ENCODE measurements around the gene TCF25. TPM values are rescaled to one million over a fixed set of nuclear protein-coding genes. Genes with fewer than 3 reads are reported as not detected.
A peak's percentile ranks its signal among the peaks of the same experiment; 100 is the strongest.

The TCF25 gene
- polyA plus RNA-seq, 3 donors, result 138 to 168 (median 157) TPM

- no peak for DNase-seq
Observed at GRCh38 chr16:89841275-89841674, 32.1 kb upstream of the TCF25 start.

- peak; percentile 69 for DNase-seq
Observed at GRCh38 chr16:89842471-89843408, 30.7 kb upstream of the TCF25 start.

GRCh38 chr16:89843409-89844350, 29.7 kb upstream of the TCF25 start:
- no peak for DNase-seq

DNA sequence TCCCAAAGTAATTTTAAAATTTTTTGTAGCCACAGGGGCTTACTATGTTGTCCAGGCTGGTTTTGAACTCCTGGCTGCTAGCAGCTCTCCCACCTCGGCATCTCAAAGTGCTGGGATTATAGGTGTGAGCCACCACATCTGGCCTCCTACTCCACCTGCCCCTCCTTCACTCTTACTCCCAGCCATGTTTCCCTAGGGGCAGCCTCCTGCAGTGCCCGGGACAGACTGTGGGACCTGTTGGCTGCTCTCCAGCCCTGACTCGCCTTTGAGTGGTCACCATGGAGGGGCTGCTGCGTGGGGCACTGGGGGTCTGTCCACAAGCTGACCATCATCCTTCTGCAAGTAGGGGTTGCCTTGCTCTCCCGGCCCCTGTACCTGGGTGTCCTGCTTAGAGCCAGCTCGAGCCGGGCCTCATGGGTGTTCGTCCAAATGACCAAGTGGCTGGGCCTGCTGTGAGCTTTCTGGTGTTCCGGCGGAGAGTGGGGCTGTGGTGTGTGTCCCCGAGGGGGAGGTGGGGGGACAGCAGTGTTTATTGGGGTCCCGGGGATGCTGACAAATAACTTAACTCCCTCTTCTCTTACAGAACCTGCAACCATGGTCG, 28.6 kb upstream of the TCF25 start:
- no peak for DNase-seq

DNA sequence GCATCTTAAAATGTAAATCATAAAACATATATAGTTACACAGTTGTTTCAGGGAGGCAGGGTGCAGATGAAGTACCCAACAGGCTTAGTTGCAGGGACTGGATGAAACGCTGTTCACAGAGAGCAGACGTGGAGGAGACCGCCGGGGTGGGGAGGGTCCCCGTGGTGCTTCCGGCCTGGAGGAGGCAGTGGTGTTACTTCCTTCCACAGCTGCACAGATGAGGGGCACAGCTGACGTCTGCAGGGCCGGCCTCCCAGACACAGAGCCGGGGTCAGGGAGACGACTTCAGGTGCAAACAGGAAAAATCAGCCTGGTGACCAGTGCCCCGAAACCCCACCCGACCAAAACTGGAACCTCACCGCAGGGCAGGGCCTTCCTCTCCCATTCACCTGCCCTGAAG, 28.0 kb upstream of the TCF25 start:
- DNase-seq, result no peak

GRCh38 chr16:89847051-89847939, 26.1 kb upstream of the TCF25 start:
- DNase-seq, result no peak

DNA sequence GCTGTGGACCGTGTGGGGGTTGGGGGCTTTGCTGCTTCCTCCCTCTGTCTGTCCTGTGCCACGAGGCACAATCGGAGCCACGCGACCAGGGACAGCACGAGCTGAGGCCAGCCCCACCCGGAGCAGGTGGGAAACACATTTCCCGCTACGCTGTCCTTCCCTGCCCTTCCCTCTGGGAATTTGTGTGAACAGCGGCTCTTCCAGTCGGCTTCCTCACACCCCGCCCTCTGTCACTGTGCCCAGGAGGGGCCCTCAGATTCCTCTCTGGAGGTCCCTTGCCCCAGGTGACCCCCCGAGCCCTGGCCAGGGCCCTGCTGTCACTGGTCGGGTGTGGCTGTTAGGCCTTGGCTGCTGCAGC, 25.5 kb upstream of the TCF25 start:
- no peak for DNase-seq

DNA sequence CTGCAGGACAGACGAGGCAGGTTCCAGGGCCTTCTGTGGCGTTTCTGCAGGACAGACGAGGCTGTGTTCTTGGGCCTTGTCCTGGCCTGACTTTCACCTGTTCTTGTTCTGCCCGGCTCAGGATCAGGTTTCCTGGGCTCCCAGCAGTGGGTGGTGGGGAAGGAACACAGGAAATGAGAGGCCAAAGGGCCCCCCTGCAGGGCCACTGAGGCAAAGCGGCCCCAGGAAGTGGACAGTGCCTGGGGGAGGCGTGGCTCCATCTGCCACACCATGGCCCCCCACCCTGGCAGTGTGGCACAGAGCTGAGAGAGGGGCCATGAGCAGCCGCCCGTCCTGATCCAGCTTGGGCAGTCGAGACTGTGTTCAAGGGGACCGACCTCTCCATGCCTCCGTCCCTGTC, 24.4 kb upstream of the TCF25 start:
- no peak for DNase-seq

- no peak for DNase-seq
Observed at GRCh38 chr16:89853306-89853993, 19.9 kb upstream of the TCF25 start.

DNA sequence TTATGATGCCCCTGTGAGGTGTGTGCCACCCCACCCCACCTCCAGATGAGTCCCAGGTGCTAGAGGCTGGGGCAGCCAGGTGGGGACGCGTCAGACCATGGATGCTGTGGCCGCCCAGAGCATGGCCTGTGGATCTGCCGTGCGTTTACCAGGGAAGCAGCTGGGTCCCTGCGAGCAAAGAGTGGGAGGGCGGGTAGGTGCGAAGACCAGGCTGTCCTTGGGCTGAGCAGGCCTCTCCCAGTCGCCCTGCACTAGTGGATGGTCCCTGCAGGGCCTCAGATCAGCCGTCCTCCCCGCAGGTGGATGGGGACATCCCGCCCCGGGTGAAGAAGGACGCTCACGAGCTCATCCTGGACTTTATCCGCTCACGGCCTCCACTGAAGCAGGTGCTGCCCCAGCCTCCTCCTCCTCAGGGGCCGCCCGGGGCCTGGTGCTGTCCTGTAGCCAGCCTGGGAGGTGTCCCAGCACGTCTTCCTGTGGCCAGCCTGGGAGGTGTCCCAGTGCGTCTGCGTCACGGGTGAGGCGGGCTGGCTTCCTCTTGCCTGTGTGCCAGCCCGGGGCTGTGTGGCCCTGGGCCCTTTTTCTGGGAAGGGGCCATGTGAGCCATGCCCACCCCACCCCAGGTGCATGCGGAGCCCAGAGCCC, 18.0 kb upstream of the TCF25 start:
- no peak for DNase-seq

- no peak for DNase-seq
Observed at GRCh38 chr16:89855986-89856385, 17.4 kb upstream of the TCF25 start.

DNA sequence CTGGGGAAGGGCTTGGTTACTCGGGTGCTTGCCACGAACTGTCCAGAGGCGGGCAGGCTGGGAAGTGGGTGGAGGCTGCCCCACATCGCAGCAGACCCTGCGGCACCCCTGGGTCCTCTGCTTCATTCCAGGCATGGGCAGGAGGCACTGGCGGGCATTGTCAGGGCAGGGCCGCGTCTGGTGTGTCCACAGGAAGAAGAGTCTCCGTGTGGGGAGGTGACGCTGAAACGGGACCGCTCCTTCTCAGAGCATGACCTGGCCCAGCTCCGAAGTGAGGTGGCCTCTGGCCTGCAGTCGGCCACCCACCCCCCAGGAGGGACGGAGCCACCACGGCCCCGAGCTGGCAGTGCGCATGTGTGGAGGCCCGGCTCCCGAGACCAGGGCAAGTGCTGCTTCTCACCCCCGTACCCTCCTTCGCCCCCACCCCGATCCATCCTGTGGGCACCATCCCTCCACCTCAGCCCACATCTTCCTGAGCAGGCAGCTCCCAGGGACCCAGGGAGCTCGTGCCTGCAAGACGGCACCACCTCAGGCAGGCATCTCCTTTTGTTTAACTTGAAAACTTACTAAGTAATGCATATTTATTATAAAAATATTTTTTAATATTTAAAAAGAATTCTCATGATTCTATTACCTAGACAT, 14.3 kb upstream of the TCF25 start:
- DNase-seq, result no peak

DNA sequence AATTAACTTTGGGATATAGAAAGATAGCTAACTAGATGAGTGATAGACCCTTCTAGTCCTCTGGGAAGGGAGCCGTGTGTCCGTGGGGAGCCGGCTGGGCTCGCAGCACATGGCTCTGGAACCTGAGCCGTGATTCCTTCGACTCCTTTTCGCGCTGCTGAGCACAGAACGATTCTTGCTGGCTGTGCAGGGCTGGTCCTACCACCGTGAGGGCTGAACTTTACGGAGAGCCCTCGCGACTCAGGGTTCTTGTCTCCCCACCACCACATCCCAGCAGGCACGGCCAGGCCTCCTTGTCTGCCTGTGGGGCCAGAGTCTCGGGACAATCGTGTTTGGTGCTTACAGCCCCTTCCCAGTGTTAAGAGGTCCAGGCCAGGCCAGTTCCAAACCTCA, 13.8 kb upstream of the TCF25 start:
- no peak for DNase-seq

- no peak for DNase-seq
Observed at GRCh38 chr16:89860747-89861304, 12.6 kb upstream of the TCF25 start.

DNA sequence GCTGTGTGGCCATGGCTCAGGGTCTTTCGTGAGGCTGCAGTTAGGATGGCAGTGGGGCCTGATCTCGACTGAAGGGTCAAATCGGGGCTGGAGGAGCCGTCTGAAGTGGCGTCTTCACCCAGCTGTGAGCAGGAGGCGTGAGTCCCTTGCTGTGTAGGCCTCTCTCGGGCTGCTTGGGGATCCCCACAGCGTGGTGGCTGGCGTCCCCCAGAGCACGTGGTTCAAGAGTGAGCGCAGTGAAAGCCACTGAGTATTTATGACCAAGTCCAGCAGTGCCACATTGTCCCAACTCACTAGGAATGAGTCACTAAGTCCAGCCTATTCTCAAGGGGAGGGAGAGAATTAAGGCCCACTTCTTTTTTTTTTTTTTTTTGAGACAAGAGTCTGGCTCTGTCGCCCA, 11.7 kb upstream of the TCF25 start:
- no peak for DNase-seq

- no peak for DNase-seq
Observed at GRCh38 chr16:89862732-89863131, 10.7 kb upstream of the TCF25 start.

GRCh38 chr16:89863741-89864526, 9.5 kb upstream of the TCF25 start:
- no peak for DNase-seq

DNA sequence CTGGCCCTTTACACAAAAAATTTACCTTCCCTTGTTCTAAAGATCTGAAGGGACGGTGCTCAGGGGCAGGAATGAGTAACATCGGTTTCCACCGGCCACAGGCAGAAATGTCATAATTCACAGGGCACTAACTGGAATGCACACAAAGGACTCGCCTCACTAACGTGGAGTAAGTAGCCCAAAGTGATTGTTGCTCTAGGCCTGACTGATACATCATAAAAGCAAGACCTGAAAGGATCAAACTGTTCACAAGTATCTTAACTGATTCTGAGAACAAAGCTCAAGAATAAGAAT, 8.9 kb upstream of the TCF25 start:
- DNase-seq, result no peak

GRCh38 chr16:89867918-89868317, 5.5 kb upstream of the TCF25 start:
- DNase-seq, result no peak
